ENCODE data around the gene PDE4D. TPM values are rescaled to one million over a fixed set of nuclear protein-coding genes. Genes with fewer than 3 reads are reported as not detected.
"Not testable (repeated sequence)": the region's sequence is repeated elsewhere in the genome, so short reads cannot be mapped to it uniquely, and the experiment has no call there.

Gene PDE4D
- total RNA-seq, 2 donors from 2014 or later: 116 to 154 TPM

DNA sequence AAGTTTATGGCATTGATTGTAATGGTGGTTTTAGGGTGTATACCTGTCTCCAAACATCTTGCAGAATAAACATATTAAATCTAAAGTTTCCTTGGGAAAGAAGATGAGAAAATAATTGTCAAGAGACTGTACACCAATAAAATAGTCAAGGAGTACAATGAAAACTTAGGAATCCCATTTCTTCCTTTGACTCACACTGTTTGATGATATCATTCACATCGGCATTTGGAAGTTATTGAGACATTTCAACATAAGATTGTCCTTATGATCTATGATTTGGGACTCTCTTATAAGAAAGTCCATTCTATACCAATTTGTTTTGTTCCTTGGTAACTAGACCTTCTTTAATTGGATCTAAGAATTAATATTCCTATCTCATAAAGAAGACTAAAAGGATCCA is 828.0 kb downstream of the PDE4D start:
- no peak for ATAC-seq (replicated peaks in 1 of 2)
- Mint-ChIP-seq H3K4me3 (no peak overlapping the region), H3K4me1 (ENCODE audit: low read depth) (peaks cover 7% of the 10 kb centered on the region), H3K27me3 (ENCODE audit: low read depth) (no peaks in the 10 kb centered on the region), H3K9me3 (peaks cover 2% of the 10 kb centered on the region in 2 donors), H3K27ac (no peak overlapping the region), H3K36me3 (ENCODE audit: insufficient read depth in 2 of 2) (no peaks in the 10 kb centered on the region)
- no peak for DNase-seq

DNA sequence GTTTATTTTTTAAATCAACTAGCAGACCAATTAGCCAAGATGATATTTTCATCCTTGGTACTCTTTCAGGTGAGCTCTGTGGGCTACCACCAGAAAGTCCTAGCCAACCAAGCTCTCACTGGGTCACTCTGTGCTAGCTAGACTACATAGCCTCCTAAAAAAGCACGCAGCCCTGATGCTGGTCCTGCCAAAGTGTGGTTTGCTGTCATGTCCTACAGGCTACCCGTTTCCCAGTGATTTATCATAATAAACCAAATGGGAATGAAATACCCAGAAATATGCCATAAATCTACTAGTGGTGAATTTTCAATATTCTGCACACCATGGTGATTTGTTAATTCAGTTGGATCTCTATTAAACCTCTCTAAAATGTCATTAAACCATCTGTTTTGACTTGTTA is 829.2 kb downstream of the PDE4D start:
- no peaks in the 10 kb centered on the region for H3K36me3 Mint-ChIP-seq (ENCODE audit: insufficient read depth in 2 of 2)
- H3K27me3 Mint-ChIP-seq (ENCODE audit: low read depth): no peaks in the 10 kb centered on the region
- peaks cover 7% of the 10 kb centered on the region for H3K4me1 Mint-ChIP-seq (ENCODE audit: low read depth)
- ATAC-seq (replicated peaks in 1 of 2) (no peak), DNase-seq (no peak)
- peaks cover 2% of the 10 kb centered on the region in 2 donors for H3K9me3 Mint-ChIP-seq
- H3K4me3 Mint-ChIP-seq: no peak overlapping the region
- H3K27ac Mint-ChIP-seq: no peak overlapping the region

DNA sequence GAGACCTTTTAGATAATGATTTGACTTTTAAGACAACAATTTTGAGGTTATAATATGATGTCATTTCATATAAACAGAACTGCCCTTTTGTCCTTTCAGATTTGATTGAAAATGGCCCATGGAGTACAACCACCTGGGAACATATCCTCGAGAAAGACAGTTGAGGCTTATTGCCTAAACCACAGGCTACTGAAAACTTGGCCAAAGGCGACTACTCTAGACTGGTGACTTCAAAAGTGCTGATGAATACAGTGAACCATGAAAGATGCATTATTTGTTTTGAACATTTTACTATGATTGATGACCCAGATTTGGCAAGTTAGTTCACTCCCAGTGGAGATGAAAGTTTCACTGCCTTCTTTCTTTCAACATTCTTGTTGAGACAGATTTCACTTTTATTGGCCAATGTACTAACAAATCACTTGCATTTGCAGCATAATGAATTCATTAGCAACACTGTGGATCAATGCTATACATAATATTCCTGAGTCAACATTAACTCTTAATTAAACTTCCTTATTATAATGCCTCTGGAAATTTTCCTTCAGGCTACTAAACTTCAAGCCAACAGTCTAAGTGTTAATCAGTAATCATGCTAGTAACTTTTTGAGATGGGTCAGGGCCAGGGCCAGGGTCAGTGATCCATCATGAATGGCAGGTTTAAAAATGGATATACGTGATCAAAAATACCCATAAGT is 830.4 kb downstream of the PDE4D start:
- DNase-seq (no peak), ATAC-seq (replicated peaks in 1 of 2) (no peak)
- no peaks in the 10 kb centered on the region for H3K36me3 Mint-ChIP-seq (ENCODE audit: insufficient read depth in 2 of 2)
- H3K4me3 Mint-ChIP-seq: no peak overlapping the region
- no peaks in the 10 kb centered on the region for H3K27me3 Mint-ChIP-seq (ENCODE audit: low read depth)
- H3K4me1 Mint-ChIP-seq (ENCODE audit: low read depth): peaks cover 7% of the 10 kb centered on the region
- no peak overlapping the region for H3K27ac Mint-ChIP-seq
- H3K9me3 Mint-ChIP-seq: peaks cover 2% of the 10 kb centered on the region in 2 donors

DNA sequence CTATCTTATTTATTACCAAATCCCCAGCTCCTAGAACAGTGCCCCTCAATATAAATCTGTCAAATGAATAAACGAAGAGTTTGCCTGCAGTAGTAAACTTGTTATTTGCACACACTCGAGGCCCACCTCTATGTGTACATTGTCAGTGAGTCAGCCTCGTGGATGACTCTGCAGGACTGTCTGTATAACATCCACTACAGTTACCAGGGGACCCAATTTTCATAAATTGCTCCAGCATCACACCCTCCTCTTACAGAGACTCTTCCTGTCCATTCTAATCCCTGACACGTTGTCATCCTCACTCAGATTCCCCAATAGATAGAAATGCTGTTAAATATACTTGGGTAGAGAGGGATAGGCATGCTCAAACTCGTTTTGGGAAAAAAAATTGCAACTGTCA is 832.1 kb downstream of the PDE4D start:
- DNase-seq (no peak), ATAC-seq (replicated peaks in 1 of 2) (no peak)
- Mint-ChIP-seq H3K27ac (no peak overlapping the region), H3K27me3 (ENCODE audit: low read depth) (no peaks in the 10 kb centered on the region), H3K4me3 (no peak overlapping the region), H3K36me3 (ENCODE audit: insufficient read depth in 2 of 2) (no peaks in the 10 kb centered on the region), H3K4me1 (ENCODE audit: low read depth) (peaks cover 5% of the 10 kb centered on the region), H3K9me3 (peaks cover 2% of the 10 kb centered on the region in 2 donors)

DNA sequence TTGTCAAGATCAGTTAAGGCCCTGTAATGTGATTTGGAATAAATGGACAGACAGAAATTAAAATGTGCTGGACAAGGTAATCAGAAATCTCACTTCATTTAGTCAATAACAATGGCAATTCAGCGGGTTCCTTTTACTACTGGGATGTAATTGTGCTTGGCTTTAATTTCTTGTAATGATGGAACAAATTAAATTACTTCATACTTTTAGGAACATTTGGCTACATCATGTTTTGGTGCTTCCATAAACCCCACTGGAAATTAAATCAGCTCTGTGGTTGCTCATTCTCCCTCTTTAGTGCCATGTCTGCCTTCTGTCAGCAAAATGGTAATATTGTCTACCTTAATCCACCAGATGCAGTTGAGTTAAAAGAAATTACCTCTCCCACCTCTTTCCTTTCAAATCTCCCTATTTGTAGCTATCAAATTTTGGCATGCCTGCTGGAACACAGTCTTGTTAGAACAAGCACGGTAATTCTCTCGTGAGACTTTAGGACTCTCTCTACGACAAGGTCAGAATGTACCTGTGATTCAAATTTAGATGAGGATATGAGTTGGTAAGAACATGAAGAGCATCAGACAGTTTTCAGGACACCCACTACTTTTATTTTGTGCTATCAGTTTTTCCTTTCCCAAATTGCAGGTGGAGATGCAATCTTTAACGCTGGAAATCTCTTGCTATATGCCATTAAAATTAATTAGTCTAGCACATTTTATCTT is 834.4 kb downstream of the PDE4D start:
- peaks cover 10% of the 10 kb centered on the region for H3K27me3 Mint-ChIP-seq (ENCODE audit: low read depth)
- H3K4me3 Mint-ChIP-seq: peak overlapping the region in 1 of 2 donors; percentile 36
- no peaks in the 10 kb centered on the region for H3K36me3 Mint-ChIP-seq (ENCODE audit: insufficient read depth in 2 of 2)
- no peak overlapping the region for H3K27ac Mint-ChIP-seq
- no peaks in the 10 kb centered on the region for H3K9me3 Mint-ChIP-seq
- DNase-seq: no peak
- ATAC-seq (replicated peaks in 1 of 2): peak in 1 of 2 donors; percentile 78
- H3K4me1 Mint-ChIP-seq (ENCODE audit: low read depth): peaks cover 7% of the 10 kb centered on the region

DNA sequence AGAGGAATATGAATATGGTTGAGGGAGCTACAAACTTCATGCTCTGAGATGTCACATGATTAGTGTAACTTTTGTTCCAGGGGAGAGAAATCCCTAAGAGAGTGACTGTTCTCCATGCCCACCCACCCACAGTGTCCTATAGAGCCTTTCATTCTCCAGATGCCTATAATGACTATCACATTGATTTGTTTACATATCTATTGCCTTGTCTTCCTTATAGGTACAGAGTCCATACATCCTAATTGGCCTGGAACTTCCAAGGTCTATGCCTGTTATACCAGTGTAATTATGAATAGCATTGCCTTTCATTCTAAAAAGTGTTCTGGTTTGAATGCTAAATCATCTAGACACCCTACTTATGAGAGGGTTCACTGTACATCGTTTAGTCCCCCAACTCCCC is 835.3 kb downstream of the PDE4D start:
- no peak for ATAC-seq (replicated peaks in 1 of 2)
- Mint-ChIP-seq H3K4me3 (no peak overlapping the region), H3K27me3 (ENCODE audit: low read depth) (peaks cover 10% of the 10 kb centered on the region), H3K9me3 (no peaks in the 10 kb centered on the region), H3K4me1 (ENCODE audit: low read depth) (peaks cover 7% of the 10 kb centered on the region), H3K36me3 (ENCODE audit: insufficient read depth in 2 of 2) (no peaks in the 10 kb centered on the region), H3K27ac (no peak overlapping the region)
- no peak for DNase-seq

DNA sequence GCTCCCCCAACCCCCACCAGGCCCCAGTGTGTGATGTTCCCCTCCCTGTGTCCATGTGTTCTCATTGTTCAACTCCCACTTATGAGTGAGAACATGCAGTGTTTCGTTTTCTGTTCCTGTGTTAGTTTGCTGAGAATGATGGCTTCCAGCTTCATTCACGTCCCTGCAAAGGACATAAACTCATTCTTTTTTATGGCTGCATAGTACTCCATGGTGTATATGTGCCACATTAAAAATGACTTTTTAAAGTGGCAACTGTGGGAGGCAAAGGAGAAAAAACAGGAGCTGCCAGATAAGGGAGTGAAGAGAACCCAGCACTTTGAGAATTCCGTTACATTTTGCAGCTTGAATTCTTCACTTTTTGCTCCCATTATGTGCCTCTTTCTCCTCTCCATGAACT is 836.9 kb downstream of the PDE4D start:
- H3K27me3 Mint-ChIP-seq (ENCODE audit: low read depth): not testable (repeated sequence)

DNA sequence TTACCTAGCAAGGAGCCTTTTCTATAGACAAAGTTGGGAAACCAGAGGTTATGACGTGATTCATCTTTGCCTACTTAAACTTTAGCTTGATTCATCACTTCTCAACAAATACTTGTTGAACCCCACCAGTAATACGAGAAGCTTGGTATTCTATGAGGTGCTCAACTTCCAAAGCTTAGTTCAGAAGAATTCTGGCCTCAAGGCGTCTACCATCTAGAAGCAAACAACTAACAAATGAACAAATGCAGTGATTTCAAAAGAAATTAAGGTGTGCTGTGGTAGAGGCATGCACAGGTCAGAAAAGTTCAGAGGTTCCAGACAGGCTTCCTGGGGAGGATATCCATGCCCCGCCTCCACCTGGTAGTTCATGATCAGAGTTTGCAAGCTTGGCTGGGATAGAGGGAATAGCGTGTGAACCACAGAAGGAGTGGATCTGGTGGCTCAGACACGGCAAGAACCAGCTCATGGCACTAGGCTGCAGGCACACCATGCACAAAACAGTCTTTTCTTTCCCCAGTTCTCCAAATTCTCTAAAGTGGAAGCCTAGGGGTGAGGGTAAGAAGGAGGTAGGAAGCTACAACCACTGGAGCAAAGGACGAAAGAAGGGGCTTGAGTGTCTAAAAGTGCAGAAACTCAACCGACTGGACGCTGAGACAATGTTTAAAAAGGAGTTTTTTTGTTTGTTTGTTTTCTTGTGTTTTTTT is 837.6 kb downstream of the PDE4D start:
- ATAC-seq (replicated peaks in 1 of 2) (no peak), DNase-seq (no peak)
- peaks cover 7% of the 10 kb centered on the region for H3K4me1 Mint-ChIP-seq (ENCODE audit: low read depth)
- no peaks in the 10 kb centered on the region for H3K36me3 Mint-ChIP-seq (ENCODE audit: insufficient read depth in 2 of 2)
- no peaks in the 10 kb centered on the region for H3K9me3 Mint-ChIP-seq
- peaks cover 10% of the 10 kb centered on the region for H3K27me3 Mint-ChIP-seq (ENCODE audit: low read depth)
- no peak overlapping the region for H3K4me3 Mint-ChIP-seq
- no peak overlapping the region for H3K27ac Mint-ChIP-seq

More for the DNA sequence above, 836.9 kb downstream of the PDE4D start:
- not testable (repeated sequence) for DNase-seq; H3K4me1 Mint-ChIP-seq (ENCODE audit: low read depth); H3K4me3 Mint-ChIP-seq; H3K27ac Mint-ChIP-seq; H3K36me3 Mint-ChIP-seq (ENCODE audit: insufficient read depth in 2 of 2); ATAC-seq (replicated peaks in 1 of 2); H3K9me3 Mint-ChIP-seq

DNA sequence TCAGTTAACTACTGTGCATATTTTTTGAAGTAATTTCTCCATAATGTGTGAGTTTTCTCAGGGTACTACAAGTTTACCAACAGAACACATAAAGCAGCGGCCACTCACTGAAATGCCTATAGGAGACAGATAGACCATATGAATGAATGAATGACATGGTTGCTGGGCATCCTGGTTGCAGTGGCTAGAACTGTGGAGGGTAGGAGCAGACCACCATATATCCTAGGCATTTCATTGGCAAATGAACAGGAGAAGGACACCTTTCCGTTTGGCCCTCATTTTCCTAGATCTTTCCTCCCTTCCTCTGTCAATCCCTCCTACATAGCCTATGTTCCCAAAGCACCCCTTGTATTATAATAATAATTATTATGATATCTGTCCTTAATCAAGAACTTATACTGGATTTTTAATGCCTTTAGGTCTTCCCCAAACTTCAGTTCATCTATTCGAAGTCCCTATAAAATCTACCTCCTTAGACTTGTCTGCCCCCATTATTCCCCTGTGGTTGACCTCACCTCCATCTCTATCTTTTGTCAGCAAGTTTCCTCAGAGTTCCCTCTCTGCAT is 838.5 kb downstream of the PDE4D start:
- ATAC-seq (replicated peaks in 1 of 2): no peak
- Mint-ChIP-seq H3K36me3 (ENCODE audit: insufficient read depth in 2 of 2) (no peaks in the 10 kb centered on the region), H3K9me3 (no peaks in the 10 kb centered on the region), H3K27me3 (ENCODE audit: low read depth) (peaks cover 10% of the 10 kb centered on the region), H3K4me1 (ENCODE audit: low read depth) (peaks cover 7% of the 10 kb centered on the region), H3K27ac (no peak overlapping the region), H3K4me3 (no peak overlapping the region)
- no peak for DNase-seq

DNA sequence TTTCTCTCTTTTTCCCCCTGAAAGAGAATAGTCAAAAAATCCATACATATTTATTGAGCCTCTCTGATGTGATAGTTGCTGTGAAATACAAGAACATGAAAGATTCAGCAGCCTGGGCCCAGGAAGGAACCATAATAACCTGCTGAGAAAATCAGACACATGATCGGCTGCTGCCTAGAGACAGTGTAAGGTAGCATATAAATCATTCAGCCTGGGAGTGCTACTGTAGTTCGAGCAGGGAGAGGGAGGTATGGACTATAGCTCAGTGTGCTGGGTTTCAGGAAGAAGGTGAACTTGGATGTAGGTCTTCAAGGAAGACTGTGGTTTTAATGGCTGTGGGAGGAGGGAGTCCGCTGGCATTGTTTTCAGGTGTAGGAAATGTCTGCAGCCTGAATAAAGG is 841.6 kb downstream of the PDE4D start:
- no peak for DNase-seq
- Mint-ChIP-seq H3K9me3 (no peaks in the 10 kb centered on the region), H3K36me3 (ENCODE audit: insufficient read depth in 2 of 2) (no peaks in the 10 kb centered on the region), H3K4me3 (no peak overlapping the region), H3K27me3 (ENCODE audit: low read depth) (peaks cover 10% of the 10 kb centered on the region), H3K27ac (no peak overlapping the region), H3K4me1 (ENCODE audit: low read depth) (peaks cover 7% of the 10 kb centered on the region)
- no peak for ATAC-seq (replicated peaks in 1 of 2)

DNA sequence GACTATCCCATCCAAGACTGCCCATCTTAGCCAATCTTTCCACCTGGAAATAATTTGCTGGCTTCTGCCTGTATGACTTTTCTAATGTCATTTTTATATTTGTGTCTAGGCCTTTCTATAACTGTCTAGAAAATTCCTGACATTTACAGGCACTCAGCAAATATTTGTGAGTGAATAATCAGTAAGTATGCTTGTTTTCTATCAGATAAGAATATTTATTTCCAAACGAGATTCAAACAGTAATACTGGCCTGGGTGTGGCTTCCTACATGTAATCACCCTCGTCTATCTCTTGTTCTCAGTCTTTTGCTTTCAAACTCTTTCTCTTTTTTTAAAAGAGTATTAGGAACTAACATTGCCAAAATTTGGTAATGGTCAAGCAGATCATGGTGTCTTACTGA is 844.4 kb downstream of the PDE4D start:
- Mint-ChIP-seq H3K36me3 (ENCODE audit: insufficient read depth in 2 of 2) (peaks cover 0 to under 1% of the 10 kb centered on the region in 2 donors), H3K27ac (no peak overlapping the region), H3K4me1 (ENCODE audit: low read depth) (no peaks in the 10 kb centered on the region), H3K27me3 (ENCODE audit: low read depth) (no peaks in the 10 kb centered on the region), H3K4me3 (no peak overlapping the region), H3K9me3 (no peaks in the 10 kb centered on the region)
- DNase-seq (no peak), ATAC-seq (replicated peaks in 1 of 2) (no peak)

DNA sequence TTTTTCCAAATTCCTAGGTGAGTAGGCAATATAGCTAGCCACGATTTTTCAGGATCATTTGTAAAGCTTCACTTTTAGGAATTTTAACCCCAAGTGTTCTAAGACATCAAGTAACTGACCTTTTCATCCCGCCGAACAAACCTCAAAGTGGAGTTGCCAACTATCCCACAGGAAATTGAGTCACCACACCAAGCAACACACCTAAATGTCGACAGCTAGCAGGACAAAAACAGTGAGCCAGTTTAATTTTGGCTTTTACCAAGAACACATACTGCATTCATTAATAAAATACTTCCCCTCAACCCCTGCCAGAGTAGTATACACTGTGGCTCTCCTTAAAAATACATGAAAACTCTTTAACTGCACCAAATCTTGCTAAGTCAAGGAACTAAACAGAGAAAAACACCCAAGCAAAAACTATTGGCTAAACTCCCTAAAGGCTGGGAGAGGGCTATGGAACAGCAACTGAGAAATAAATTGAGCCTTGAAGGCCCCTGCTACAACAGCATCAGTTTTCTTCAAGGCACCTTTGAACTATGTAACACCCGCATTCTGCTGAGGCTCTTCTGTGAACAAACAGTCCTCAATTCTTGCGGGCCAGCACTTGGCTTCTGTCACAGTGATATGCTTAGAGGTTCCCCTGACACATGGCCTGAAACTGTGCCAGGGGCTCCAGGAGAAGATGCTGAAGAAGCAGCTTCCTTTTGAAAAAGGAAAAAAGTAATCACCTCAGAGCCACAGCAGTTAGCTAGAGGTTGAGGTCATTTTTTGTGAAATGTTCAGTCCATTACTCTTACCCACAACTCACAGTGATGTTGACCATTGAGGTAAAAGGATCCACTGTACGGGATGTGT is 851.1 kb downstream of the PDE4D start:
- Mint-ChIP-seq H3K9me3 (no peaks in the 10 kb centered on the region), H3K36me3 (ENCODE audit: insufficient read depth in 2 of 2) (peaks cover 13 to 17% of the 10 kb centered on the region in 2 donors), H3K4me1 (ENCODE audit: low read depth) (peaks cover 28% of the 10 kb centered on the region), H3K27ac (peak overlapping the region; percentile 2), H3K27me3 (ENCODE audit: low read depth) (no peaks in the 10 kb centered on the region), H3K4me3 (peak overlapping the region; percentile 98 to 100)
- DNase-seq: peak; percentile 19 to 26
- no peak for ATAC-seq (replicated peaks in 1 of 2)

Measured in activated T-cell treated with anti-CD3 and anti-CD28 coated beads, Interleukin-2, amount 50 U/mL, for 72 hours (primary cell).